GM10266 (cell line): ENCODE measurements around the gene EPB41L2.

Experiments
- DNase-seq: peaks from one replicate; pipeline ENCODE4 v3.0.0; 2012; ENCODE audit errors: extremely low spot score
- TF ChIP-seq, protein P1 (sequence below): IDR thresholded peaks from 2 replicates; pipeline ENCODE4 v1.5.1; 2012; ENCODE audit warnings: mild to moderate bottlenecking, low read depth; ENCODE audit not compliant: control insufficient read depth, insufficient read depth; ENCODE audit errors: missing control alignments

The EPB41L2 gene

GRCh38 chr6:131024565-131024964, 38.5 kb downstream of the EPB41L2 start:
- TF ChIP-seq, protein P1, sequence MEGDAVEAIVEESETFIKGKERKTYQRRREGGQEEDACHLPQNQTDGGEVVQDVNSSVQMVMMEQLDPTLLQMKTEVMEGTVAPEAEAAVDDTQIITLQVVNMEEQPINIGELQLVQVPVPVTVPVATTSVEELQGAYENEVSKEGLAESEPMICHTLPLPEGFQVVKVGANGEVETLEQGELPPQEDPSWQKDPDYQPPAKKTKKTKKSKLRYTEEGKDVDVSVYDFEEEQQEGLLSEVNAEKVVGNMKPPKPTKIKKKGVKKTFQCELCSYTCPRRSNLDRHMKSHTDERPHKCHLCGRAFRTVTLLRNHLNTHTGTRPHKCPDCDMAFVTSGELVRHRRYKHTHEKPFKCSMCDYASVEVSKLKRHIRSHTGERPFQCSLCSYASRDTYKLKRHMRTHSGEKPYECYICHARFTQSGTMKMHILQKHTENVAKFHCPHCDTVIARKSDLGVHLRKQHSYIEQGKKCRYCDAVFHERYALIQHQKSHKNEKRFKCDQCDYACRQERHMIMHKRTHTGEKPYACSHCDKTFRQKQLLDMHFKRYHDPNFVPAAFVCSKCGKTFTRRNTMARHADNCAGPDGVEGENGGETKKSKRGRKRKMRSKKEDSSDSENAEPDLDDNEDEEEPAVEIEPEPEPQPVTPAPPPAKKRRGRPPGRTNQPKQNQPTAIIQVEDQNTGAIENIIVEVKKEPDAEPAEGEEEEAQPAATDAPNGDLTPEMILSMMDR = no peak
- DNase-seq = no peak

- TF ChIP-seq, protein P1 = no peak
- no peak for DNase-seq
Measured at GRCh38 chr6:131023834-131024504, 39.1 kb downstream of the EPB41L2 start.

GRCh38 chr6:131022691-131023090, 40.4 kb downstream of the EPB41L2 start:
- TF ChIP-seq, protein P1 = no peak

DNA sequence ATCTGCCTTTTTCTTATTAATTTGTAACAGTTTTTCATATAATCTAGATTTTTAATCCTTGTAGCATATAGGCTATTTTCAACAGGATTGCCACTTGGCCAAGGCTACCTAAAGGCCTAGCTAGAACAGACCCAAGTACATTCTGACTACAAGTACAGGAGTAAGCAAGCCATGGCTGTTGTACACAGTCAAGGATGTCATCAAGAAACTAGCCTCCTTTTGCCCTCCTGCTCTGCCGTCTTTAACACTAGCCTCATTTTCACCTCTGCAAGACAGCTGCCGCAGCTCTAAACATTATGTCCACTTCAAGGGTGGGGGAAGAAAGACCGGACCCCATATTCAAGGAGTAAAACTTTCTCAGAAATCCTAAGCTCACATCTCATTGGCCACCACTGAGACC, 45.1 kb downstream of the EPB41L2 start:
- TF ChIP-seq, protein P1 = no peak
- no peak for DNase-seq

More at GRCh38 chr6:131022691-131023090, 40.4 kb downstream of the EPB41L2 start:
- DNase-seq = no peak

DNA sequence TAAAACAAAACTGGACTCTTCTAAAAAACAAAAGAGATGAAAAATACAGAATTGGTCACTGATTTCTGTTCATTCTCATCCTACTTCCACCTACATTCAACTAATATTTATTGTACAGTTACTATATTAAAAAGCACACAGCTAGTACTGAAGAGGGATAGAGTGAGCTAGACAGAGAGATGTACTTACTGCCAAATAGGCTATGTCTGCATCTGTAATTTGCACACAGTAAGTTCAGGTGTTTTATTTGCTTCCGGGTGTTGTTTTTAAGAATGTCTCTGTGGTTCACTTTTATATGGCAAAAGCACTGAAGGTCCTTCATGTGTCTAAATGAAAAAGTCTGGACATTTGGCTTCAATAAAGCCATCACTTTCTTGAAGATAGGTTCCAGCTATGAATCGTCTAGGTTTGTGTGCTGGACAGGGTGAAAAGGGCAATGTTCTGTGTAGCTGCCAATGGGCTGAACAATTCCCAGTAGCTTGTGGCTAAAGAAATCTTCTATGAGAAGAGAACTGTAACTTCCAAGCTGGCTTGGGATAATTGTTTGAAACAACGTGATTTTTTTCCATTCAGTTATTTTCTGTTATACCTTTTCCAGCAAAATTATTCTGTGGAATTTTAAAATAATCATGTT, 47.3 kb downstream of the EPB41L2 start:
- DNase-seq = no peak
- TF ChIP-seq, protein P1 = no peak

DNA sequence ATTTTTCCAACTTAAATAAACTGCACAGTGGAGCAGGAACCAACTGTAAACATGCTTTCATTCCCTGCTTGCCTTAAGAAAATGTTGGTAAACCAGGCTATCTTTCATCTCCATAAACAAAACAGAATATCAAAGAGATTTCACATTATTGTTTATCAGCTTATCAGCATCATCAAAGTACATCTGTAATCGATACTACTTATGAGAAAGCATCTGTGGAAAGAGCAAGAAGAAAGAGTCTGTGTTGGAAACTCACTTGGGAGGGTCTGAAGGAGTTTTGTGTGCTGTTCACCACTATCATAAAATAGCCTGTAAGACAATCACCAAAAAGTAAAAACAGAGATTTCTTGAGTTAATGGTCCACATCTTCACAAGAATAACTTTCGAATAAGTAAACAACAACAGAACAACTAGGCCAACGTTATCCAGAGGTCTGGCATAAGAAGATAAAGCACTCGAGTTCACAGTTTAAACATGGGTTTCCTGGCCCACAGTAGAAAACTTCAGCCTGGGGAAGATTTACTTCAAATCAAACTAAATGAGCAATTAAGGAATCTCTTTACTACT, 47.9 kb downstream of the EPB41L2 start:
- DNase-seq = no peak
- TF ChIP-seq, protein P1 = no peak
